AG09319 (cell line): Measurements from ENCODE around the gene PREX1.

Source experiments
- DNase-seq: peaks from one replicate; pipeline ENCODE4 v3.0.0-alpha.2; 2010; ENCODE audit warnings: low read depth; ENCODE audit errors: extremely low read depth
- CTCF ChIP-seq: IDR thresholded peaks from 2 replicates; pipeline ENCODE4 v1.5.1; 2011; ENCODE audit warnings: low read depth, mild to moderate bottlenecking, inconsistent platforms, low read length, moderate library complexity

PREX1 gene

GRCh38 chr20:48741669-48742068 lies 86.1 kb downstream of the PREX1 start:
- TF ChIP-seq CTCF = no peak

GRCh38 chr20:48740712-48741111 lies 87.1 kb downstream of the PREX1 start:
- no peak for DNase-seq
- no peak for TF ChIP-seq CTCF

More at GRCh38 chr20:48741669-48742068, 86.1 kb downstream of the PREX1 start:
- no peak for DNase-seq

- DNase-seq = no peak
- TF ChIP-seq CTCF = no peak
Measured at GRCh38 chr20:48740292-48740649, 87.5 kb downstream of the PREX1 start.

- no peak for TF ChIP-seq CTCF
- DNase-seq = no peak
Measured at GRCh38 chr20:48739395-48740291, 88.2 kb downstream of the PREX1 start.

- DNase-seq = no peak
- TF ChIP-seq CTCF = no peak
Measured at GRCh38 chr20:48738399-48739304, 89.1 kb downstream of the PREX1 start.

GRCh38 chr20:48738094-48738398 lies 89.8 kb downstream of the PREX1 start:
- no peak for DNase-seq
- TF ChIP-seq CTCF = no peak
